SIG-M5 (cell line): ENCODE results near the gene ARHGEF26.

ENCODE experiments used
- DNase-seq: peaks from one replicate; lab custom pipeline; 2025; lab: John Stamatoyannopoulos, UW

ARHGEF26 gene

DNA sequence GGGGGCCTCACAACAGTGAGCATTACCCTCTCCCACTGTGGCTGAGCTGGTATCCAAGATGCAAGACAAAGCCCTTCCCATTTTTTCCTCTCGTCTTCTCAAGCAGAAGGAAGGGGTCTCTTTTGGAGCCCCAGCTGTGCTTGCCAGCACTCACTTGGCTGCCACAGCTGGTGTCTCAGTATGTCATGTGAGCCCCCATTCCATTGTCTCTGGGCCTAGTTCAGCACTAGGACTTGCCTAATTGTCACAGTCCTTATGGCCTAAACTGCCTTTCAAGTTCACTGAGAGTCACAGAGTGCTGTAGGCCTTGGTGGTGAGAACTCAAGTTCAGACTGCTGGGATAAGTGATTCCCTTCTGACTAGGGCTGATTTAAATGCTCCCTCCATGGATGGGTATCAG lies 89.8 kb downstream of the ARHGEF26 start:
- DNase-seq: no peak

DNA sequence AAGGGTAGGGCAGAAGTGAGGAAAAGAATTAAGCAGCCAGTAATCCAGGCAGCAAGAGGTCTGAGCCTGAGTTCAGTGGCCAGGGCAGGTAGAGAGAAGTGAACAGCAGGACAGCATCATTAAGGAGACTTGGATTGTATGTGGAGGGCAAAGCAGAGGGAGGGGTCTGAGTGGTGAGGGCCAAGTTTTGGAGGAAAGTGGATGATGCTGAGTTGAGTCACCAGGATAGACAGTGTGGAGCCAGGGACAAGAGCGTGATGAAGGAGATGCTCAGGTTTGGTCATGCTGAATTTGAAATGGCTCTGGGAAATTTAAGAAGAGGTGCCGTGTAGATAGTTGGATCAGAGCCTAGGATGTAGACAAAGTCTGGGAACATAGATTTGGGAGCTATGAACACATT lies 93.1 kb downstream of the ARHGEF26 start:
- no peak for DNase-seq

DNA sequence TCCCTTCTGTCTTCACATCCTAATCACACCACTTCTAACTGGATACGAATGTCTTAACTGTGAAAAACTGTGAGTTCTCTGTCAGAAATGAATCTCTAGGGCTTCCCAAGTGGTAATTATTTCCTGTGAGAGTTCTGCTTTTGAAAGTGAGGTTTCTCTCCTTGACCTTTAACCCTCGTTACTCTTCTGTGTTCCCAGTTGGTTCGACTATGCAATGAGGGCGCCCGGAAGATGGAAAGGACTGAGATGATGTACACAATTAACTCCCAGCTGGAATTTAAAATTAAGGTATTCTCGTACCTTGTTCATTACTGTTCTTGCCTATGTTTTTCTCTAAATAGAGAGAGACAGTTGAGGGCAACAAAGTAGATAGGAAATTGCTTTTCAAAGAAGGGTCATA lies 96.5 kb downstream of the ARHGEF26 start:
- no peak for DNase-seq

DNA sequence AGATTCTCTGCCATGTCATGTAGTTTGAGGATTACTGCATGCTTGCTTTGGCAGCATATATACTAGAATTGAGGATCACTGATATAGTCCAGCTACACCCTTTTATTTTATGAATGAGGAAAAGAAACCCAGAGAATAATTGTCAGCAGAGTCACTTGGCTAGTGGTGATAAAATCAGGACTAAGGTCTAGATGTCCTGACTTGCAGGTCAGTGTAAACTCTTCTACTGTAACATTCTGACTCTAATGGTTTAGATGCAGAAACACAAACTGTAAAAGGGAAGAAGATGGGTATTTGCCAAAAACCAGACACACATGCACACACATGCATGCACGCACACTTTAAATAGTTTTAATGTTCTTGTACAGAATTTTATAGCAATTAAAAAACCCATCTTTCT lies 97.5 kb downstream of the ARHGEF26 start:
- DNase-seq: no peak

- no peak for DNase-seq
Observed at GRCh38 chr3:154220462-154220861, 99.3 kb downstream of the ARHGEF26 start.

DNA sequence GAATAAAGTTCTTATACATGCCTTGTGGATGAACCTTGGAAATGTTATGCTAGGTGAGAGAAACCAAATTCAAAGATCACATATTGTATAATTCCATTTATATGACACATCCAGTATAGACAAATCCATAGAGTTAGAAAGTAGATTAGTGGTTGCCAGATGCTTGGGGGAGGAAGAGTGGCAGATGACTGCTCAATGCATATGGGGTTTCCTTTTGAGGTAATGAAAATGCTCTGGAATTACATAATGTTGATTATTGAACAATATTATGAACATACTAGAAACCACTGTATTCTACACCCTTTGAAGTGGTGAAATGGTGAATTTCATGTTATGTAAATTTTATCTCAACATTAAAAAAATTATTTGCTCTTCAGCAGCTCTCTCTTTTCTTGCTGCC lies 102.3 kb downstream of the ARHGEF26 start:
- no peak for DNase-seq

DNA sequence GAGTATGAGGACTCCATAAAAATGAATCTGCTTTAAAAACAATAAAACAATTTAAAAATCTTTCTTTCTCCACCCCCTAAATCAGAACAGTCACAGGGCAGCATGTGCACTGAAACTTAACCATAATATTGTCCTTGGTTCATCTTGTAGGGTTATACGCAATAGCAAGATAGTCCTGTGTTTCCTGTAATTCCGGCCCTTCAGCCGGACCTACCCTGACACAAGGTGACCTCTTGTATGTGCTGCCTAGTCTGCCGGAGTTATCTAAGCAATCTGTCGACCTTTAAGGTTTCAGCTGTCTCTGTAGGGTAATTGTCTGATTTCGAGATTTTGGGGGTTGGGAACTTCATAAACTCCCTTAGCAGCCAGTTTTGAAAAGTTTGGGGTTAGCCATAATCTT lies 103.2 kb downstream of the ARHGEF26 start:
- DNase-seq: no peak

DNA sequence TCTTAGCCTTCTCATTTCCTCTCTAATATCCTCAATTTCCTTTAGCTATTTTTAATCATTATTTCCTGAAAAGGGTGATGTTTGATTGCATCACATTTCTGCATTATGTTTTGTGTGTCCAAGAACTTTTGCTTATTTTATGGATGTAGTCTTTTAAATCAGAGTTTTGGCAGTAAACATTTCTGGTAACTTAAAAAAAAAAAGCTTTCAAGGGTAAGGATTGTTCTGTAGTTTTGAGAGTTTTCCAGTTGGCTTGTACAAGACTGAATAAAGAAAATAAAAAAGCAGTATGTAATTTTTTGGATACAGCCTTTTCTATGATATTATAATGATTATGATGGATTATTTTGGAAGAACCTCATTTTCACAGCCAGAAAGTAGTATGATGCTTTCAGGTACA lies 103.7 kb downstream of the ARHGEF26 start:
- no peak for DNase-seq

- no peak for DNase-seq
Observed at GRCh38 chr3:154225536-154225935, 104.3 kb downstream of the ARHGEF26 start.

GRCh38 chr3:154227531-154227930 lies 106.3 kb downstream of the ARHGEF26 start:
- DNase-seq: no peak

DNA sequence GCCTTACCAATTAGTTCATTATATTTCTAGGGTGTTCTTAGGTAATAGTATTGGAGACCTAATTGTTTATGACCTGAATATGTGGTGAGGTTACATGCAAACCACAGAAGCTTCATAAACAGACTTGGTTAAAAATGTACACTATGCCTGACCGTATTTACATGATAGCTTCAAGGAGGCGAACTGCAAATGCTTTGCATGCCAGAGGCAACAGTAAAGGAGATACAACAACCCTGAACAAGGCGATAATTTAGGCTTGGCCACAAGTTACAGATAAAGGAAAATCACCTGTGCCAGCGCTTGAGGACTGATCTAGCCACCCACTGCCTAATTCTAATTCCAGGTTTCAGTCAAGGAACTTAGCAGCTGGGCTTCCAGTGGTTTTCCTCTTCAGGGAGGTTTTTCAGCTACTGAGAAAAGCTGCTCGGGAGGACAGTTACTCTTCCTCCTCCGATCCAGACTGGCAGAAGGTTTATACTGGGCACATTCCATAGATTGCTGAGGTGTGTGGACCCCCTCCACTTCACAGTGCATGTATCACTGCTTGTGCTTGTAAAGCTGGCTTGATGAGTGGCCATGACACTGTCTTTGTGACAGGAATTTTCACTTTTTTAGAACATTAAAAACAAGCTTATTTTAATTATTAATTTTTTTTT lies 107.5 kb downstream of the ARHGEF26 start:
- no peak for DNase-seq

GRCh38 chr3:154229217-154229590 lies 108.0 kb downstream of the ARHGEF26 start:
- DNase-seq: no peak

- no peak for DNase-seq
Observed at GRCh38 chr3:154235330-154235729, 114.1 kb downstream of the ARHGEF26 start.

DNA sequence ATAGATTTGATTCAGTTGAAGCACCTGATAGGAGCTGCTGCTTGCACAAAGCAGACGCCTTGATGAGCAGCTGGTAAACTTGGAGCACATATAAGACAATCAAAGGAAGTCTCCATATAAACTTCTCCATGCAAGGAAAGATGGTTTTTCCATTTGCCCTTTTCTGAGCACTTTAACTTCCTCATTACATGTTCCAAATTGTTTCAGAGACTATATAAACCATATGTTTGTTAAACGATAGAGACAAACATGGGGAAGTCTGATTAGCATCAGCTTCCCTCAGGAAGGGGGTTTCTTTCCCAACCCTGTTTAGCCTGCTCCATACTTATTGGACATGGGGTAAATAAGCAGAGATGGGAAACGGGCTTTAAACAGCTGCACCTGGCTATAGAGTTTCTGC lies 115.1 kb downstream of the ARHGEF26 start:
- DNase-seq: no peak

- DNase-seq: no peak
Observed at GRCh38 chr3:154240235-154240634, 119.0 kb downstream of the ARHGEF26 start.

DNA sequence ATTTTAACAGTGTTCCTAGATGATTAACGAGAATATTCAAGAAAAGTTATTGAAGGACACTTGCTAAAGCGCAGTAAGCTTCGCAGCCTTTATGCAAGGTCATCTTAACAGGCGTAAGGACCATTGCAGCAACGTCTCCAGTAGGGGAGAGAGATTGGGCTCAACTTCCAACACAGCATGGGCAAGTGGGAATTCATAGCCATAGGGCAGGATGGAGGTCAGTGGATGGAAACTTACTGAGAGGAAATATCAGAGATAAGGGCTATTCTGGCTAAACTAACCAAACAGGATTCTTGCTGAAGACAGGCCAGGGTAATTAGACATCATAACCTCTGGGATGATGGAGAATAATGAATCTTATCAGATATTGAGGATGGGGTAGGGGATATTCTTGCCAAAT lies 120.3 kb downstream of the ARHGEF26 start:
- DNase-seq: no peak

DNA sequence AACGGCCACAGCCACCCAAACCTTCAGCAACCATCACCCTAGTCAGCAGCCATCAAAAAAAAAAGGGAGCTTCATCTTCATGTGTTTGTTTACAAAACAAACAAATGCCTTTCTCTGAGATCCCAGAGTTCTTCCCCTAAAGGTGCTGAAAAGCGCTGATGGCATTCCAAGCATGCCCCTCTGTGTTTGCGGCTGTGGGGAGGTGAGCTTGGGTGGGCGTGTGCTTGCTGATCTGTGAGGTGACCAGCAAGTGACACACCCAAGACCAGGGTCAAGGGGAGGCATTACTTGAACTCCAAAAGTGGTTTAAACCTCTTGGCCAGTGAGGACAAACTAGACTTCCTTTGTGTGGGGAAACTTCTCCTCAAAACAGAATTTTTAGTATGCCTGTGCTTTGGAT lies 121.6 kb downstream of the ARHGEF26 start:
- no peak for DNase-seq

GRCh38 chr3:154243353-154243752 lies 122.2 kb downstream of the ARHGEF26 start:
- DNase-seq: no peak

DNA sequence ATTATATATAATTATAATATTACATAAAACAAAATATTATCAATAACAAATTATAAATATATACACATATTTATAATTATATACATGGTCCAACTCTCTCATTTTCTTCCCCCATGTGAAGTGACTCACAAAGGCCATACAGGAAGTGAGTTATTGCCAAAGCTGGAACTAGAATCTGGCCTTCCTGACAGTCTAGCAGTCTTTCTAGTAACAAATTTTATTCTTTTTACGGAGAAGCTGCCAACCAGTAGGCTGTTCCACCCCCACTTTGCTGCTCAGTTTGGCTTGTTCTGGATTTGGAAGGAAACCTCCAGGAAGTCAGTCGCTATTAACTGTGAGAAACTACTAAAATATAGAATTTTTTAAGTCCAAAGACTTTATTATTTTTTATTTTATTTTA lies 123.5 kb downstream of the ARHGEF26 start:
- DNase-seq: no peak

DNA sequence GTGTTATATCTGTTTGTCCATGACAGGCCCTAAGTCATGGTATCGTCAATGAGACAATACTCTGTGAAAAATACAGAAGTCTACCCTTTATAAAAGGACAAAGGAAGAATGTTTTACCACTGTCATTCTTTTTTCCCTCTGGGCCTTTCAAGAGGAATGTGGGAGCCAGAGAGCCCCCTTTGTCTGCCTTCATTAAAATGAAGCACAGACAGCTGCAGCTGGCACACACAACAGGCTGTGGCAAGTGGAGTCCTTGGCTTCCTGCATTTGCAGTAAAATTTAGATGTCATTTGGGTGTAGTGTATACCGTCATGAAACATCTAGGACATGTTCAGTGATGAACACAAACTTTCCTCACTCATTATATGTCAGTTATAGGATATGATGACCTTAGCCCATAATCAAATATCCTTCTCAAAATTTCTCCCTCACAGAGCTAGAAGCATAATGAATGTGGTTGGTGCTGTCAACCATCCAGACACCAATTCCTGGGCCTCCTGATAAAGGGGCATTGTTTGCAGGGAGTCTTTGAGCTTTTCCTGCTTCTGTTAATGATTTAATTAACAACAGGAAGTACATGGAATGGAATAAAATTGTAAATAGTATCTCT lies 126.7 kb downstream of the ARHGEF26 start:
- DNase-seq: no peak

DNA sequence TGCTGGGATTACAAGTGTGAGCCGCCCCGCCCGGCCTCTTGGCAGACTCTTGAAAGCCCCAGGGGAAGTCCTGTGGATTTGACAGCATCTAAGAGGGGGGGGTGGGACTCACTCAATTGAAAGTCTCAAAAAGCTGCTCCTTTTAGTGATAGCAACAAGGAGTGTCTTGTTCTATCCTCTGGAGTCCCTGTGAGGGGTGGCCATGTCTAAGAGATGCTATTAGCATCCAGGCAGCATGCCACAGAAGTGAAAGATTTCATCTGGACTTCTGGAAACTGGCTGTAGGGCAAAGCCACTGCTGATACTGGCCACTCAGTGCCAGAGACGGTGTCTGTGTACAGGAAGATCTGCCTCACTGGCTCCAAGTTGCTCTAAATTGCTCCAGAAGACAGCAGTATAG lies 129.1 kb downstream of the ARHGEF26 start:
- no peak for DNase-seq

DNA sequence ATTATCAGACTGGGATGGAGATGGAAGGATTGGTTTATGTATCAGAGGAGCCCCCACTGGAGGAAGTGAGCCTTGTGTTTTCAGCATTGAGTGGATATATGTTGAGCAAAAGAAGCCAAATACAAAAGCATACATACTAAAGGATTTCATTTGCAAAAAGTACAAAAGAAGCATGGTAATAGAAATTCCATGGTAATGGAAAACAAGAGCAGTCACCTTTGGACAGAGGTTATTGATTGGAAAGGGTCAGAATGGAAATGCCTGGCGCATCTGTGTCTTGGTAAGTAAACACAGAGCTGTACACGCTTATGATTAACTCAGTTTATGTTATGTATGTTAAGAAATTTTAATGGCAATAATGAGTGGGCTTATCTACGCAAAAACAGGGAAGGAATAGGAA lies 130.4 kb downstream of the ARHGEF26 start:
- DNase-seq: no peak

DNA sequence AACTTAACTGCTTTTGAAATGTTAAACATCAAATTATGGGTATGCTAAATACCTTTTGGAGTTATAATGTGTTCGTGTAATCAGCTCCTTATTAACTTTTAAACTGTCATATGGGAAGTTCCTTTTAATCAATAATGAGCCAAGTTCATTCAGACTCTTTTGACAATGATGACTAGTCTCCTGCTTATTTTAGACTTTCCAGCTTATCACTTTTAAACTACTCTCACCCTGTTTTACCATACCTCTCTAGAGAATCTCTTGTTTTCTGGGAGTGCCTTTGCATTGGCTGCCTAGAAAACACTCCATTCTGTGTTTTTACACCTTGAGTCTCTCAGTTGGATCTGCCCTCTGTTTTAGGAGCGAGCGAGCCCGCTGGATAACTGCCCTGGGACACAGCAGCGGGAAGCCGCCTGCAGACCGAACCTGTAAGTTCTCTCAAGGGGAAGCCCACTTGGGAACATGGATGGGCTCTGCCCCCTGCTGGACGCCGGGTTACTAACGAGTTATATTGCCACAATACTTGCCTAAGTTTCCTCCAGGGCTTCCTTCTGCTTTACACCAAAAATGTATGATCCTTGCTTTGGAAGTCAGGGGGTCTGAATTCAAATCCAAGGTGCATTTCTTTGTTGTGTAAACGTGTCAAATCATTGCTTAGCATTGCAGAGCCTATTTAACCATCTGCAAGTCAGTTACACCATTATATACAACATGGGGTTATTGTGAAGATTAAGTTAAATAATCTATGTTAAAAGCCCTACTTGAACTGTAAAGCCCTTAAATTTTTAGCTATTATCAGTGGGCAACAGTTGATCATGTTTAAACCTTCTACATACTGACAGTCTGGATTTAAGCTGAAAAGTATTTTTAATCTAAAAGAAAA lies 131.8 kb downstream of the ARHGEF26 start:
- DNase-seq: no peak
